H9 (cell line): ENCODE results near the gene PKMYT1. TPM values are rescaled to one million over a fixed set of nuclear protein-coding genes. Genes with fewer than 3 reads are reported as not detected.

ENCODE experiments used
- DNase-seq: peaks from one replicate; pipeline ENCODE4 v3.0.0-alpha.2; 2017
- H2AFZ ChIP-seq: one replicate; pipeline ENCODE4 v1.6.1; 2013; ENCODE audit warnings: mild to moderate bottlenecking, low read length, control low read depth, moderate library complexity
- H2AK5ac ChIP-seq: 2 replicates; pipeline ENCODE4 v1.6.1; 2013; ENCODE audit warnings: low read length, control low read depth, mixed read lengths; ENCODE audit not compliant: insufficient read length
- H2BK120ac ChIP-seq: one replicate; pipeline ENCODE4 v1.6.1; 2013; ENCODE audit warnings: low read depth, mild to moderate bottlenecking, low read length, control low read depth, inconsistent platforms; ENCODE audit not compliant: poor library complexity, severe bottlenecking
- H2BK12ac ChIP-seq: 2 replicates; pipeline ENCODE4 v1.6.1; 2013; ENCODE audit warnings: low read length, control low read depth, mixed read lengths, low read depth; ENCODE audit not compliant: insufficient read length
- H2BK15ac ChIP-seq: 2 replicates; pipeline ENCODE4 v1.6.1; 2013; ENCODE audit warnings: low read depth, low read length, control low read depth
- H2BK20ac ChIP-seq: one replicate; pipeline ENCODE4 v1.6.1; 2013; ENCODE audit warnings: low read depth, mild to moderate bottlenecking, low read length, control low read depth, inconsistent platforms; ENCODE audit not compliant: poor library complexity, severe bottlenecking
- H2BK5ac ChIP-seq: 2 replicates; pipeline ENCODE4 v1.6.1; 2013; ENCODE audit warnings: low read length, control low read depth, mixed read lengths; ENCODE audit not compliant: insufficient read length
- H3K14ac ChIP-seq: 2 replicates; pipeline ENCODE4 v1.6.1; 2013; ENCODE audit warnings: low read length, control low read depth; ENCODE audit not compliant: insufficient read depth
- H3K18ac ChIP-seq: 2 replicates; pipeline ENCODE4 v1.6.1; 2013; ENCODE audit warnings: low read depth, mild to moderate bottlenecking, mixed read lengths, low read length, control low read depth; ENCODE audit not compliant: insufficient read length
- H3K23ac ChIP-seq: 2 replicates; pipeline ENCODE4 v1.6.1; 2013; ENCODE audit warnings: low read length, control low read depth, mixed read lengths, low read depth; ENCODE audit not compliant: insufficient read length
- H3K23me2 ChIP-seq: 2 replicates; pipeline ENCODE4 v1.6.1; 2013; ENCODE audit warnings: low read depth, mild to moderate bottlenecking, mixed read lengths, low read length, control low read depth; ENCODE audit not compliant: insufficient read length, poor library complexity, severe bottlenecking
- H3K27ac ChIP-seq: 2 replicates; pipeline ENCODE4 v1.5.1; 2013; ENCODE audit warnings: low read length, control low read depth, mixed read lengths, low read depth; ENCODE audit not compliant: insufficient read length
- H3K27me3 ChIP-seq: 2 replicates; pipeline ENCODE4 v1.6.1; 2013; ENCODE audit warnings: low read length, control low read depth, inconsistent platforms; ENCODE audit not compliant: insufficient read depth
- H3K4ac ChIP-seq: 2 replicates; pipeline ENCODE4 v1.6.1; 2013; ENCODE audit warnings: low read depth, mild to moderate bottlenecking, control low read depth, inconsistent platforms, low read length, moderate library complexity
- H3K4me1 ChIP-seq: 2 replicates; pipeline ENCODE4 v1.6.1; 2013; ENCODE audit warnings: low read length, control low read depth, inconsistent platforms; ENCODE audit not compliant: insufficient read depth
- H3K4me2 ChIP-seq: 2 replicates; pipeline ENCODE4 v1.6.1; 2013; ENCODE audit warnings: low read length, control low read depth, mixed read lengths; ENCODE audit not compliant: insufficient read length, insufficient read depth
- H3K56ac ChIP-seq: 2 replicates; pipeline ENCODE4 v1.6.1; 2013; ENCODE audit warnings: low read depth, mild to moderate bottlenecking, mixed read lengths, low read length, control low read depth; ENCODE audit not compliant: insufficient read length
- H3K79me1 ChIP-seq: 2 replicates; pipeline ENCODE4 v1.6.1; 2013; ENCODE audit warnings: low read depth, mild to moderate bottlenecking, moderate library complexity, low read length, control low read depth, inconsistent platforms; ENCODE audit not compliant: insufficient read depth, poor library complexity, severe bottlenecking
- H3K79me2 ChIP-seq: 2 replicates; pipeline ENCODE4 v1.6.1; 2013; ENCODE audit warnings: low read length, control low read depth, inconsistent platforms; ENCODE audit not compliant: insufficient read depth
- H3K9ac ChIP-seq: 2 replicates; pipeline ENCODE4 v1.6.1; 2013; ENCODE audit warnings: low read length, control low read depth, mixed read lengths; ENCODE audit not compliant: insufficient read length; ENCODE audit errors: extremely low read depth
- H3K9me3 ChIP-seq: one replicate; pipeline ENCODE4 v1.6.1; 2013; ENCODE audit warnings: low read depth, low read length, inconsistent platforms; ENCODE audit not compliant: control insufficient read depth
- H3T11ph ChIP-seq: one replicate; pipeline ENCODE4 v1.6.1; 2013; ENCODE audit warnings: mild to moderate bottlenecking, low read length, control low read depth, inconsistent platforms
- H4K20me1 ChIP-seq: one replicate; pipeline ENCODE4 v1.6.1; 2013; ENCODE audit not compliant: control insufficient read depth, insufficient read length, insufficient read depth
- H4K5ac ChIP-seq: 2 replicates; pipeline ENCODE4 v1.6.1; 2013; ENCODE audit warnings: low read depth, mild to moderate bottlenecking, mixed read lengths, low read length, control low read depth; ENCODE audit not compliant: insufficient read length
- H4K8ac ChIP-seq: replicated peaks from 2 replicates; pipeline ENCODE4 v1.6.1; 2013; ENCODE audit warnings: low read length, control low read depth, mixed read lengths, low read depth; ENCODE audit not compliant: insufficient read length
- H4K91ac ChIP-seq: 2 replicates; pipeline ENCODE4 v1.6.1; 2013; ENCODE audit warnings: low read depth, mild to moderate bottlenecking, moderate library complexity, mixed read lengths, low read length, control low read depth; ENCODE audit not compliant: insufficient read length
- H3K27ac Mint-ChIP-seq, 3 experiments: 2 replicates in 2 of 3; 3 replicates in 1 of 3; pipeline ENCODE4 v1.8.0; 2020 to 2021; ENCODE audit warnings: mixed read lengths in 3 of 3, mild to moderate bottlenecking in 1 of 3, moderate library complexity in 1 of 3
- H3K27me3 Mint-ChIP-seq: 2 replicates; pipeline ENCODE4 v1.8.0; 2021; ENCODE audit warnings: low read depth, mild to moderate bottlenecking, moderate library complexity, mixed read lengths
- H3K36me3 Mint-ChIP-seq, 3 experiments: 2 replicates in 2 of 3; 3 replicates in 1 of 3; pipeline ENCODE4 v1.8.0; 2020 to 2021; ENCODE audit warnings: low read depth in 3 of 3, mixed read lengths in 3 of 3; ENCODE audit not compliant: insufficient read depth in 1 of 3
- H3K4me1 Mint-ChIP-seq, 2 experiments: 2 replicates each; pipeline ENCODE4 v1.8.0; 2020; ENCODE audit warnings: mixed read lengths in 2 of 2
- H3K4me3 Mint-ChIP-seq, 2 experiments: 2 replicates in 1 of 2; 3 replicates in 1 of 2; pipeline ENCODE4 v1.8.0; 2020 to 2021; ENCODE audit warnings: mild to moderate bottlenecking in 2 of 2, mixed read lengths in 2 of 2, moderate library complexity in 1 of 2
- H3K9me3 Mint-ChIP-seq, 2 experiments: 2 replicates in 1 of 2; 3 replicates in 1 of 2; pipeline ENCODE4 v1.8.0; 2020; ENCODE audit warnings: mild to moderate bottlenecking in 2 of 2, mixed read lengths in 2 of 2, moderate library complexity in 1 of 2
- CTCF ChIP-seq: fragments of 200-600 bp; sonication (generic); conservative IDR thresholded peaks from 3 replicates; pipeline ENCODE4 v1.8.0; 2021; ENCODE audit warnings: antibody characterized with exemption, mild to moderate bottlenecking
- WGBS: extraction: QIAGEN DNeasy Blood & Tissue Kit; methylation state at CpG from one replicate; pipeline ENCODE4 v1.1.7; 2013; ENCODE audit warnings: missing lambda C conversion rate, low lambda C conversion rate, mixed read lengths; ENCODE audit not compliant: insufficient read length; ENCODE audit errors: extremely low coverage; 5-methylcytosine and 5-hydroxymethylcytosine counted together
- total RNA-seq: library from RNA; stranded (reverse); gene quantifications from 2 replicates; pipeline ENCODE4 v1.2.1, GENCODE V29; 2021

PKMYT1 gene
- total RNA-seq, 1 experiment from 2014 or later: 114 TPM

GRCh38 chr16:3025032-3026002 lies 45.1 kb upstream of the PKMYT1 start:
- H3K4me2 ChIP-seq: no peak overlapping the region
- H3K18ac ChIP-seq: no peak overlapping the region
- no peak overlapping the region for H2BK15ac ChIP-seq
- peaks cover 2% of the 10 kb centered on the region; the same call in 1 of the 2 replicates for H3K4me1 ChIP-seq
- H4K91ac ChIP-seq: no peak overlapping the region
- Mint-ChIP-seq H3K27me3 (peaks cover 4% of the 10 kb centered on the region), H3K4me1 (peaks cover 21 to 46% of the 10 kb centered on the region in 2 experiments), H3K36me3 (peaks cover 16 to 51% (median 42%) of the 10 kb centered on the region in 3 experiments), H3K9me3 (no peaks in the 10 kb centered on the region), H3K4me3 (peak overlapping the region; percentile 10 to 55; a peak in 2 of 5 replicates), H3K27ac (no peak overlapping the region)
- no peak overlapping the region for H3K14ac ChIP-seq
- H4K8ac ChIP-seq: no peak overlapping the region
- H2BK20ac ChIP-seq: no peak overlapping the region
- H3K23ac ChIP-seq: no peak overlapping the region
- H3K79me2 ChIP-seq: no peaks in the 10 kb centered on the region
- no peak overlapping the region for H2BK120ac ChIP-seq
- H2BK12ac ChIP-seq: no peak overlapping the region
- H4K20me1 ChIP-seq: no peaks in the 10 kb centered on the region
- H3K23me2 ChIP-seq: peaks cover 26% of the 10 kb centered on the region
- no peaks in the 10 kb centered on the region for H3K27me3 ChIP-seq
- H2AK5ac ChIP-seq: no peak overlapping the region
- no CpG with 5 or more reads among the region's 18 CpGs for WGBS
- no peak overlapping the region for H3K56ac ChIP-seq
- TF ChIP-seq CTCF: no peak
- H2BK5ac ChIP-seq: no peak overlapping the region
- H3K79me1 ChIP-seq: no peaks in the 10 kb centered on the region
- H3K4ac ChIP-seq: no peak overlapping the region
- no peak overlapping the region for H2AFZ ChIP-seq
- no peak overlapping the region for H4K5ac ChIP-seq
- no peaks in the 10 kb centered on the region for H3K9me3 ChIP-seq
- no peak overlapping the region for H3K27ac ChIP-seq
- H3T11ph ChIP-seq: no peak overlapping the region
- DNase-seq: peak; percentile 23
- H3K9ac ChIP-seq: no peak overlapping the region
